HG03469 (cell line): ENCODE results near the gene ST3GAL5.

Source experiments
- ATAC-seq: cut with Tn5 transposase; IDR thresholded peaks from one replicate; pipeline ENCODE4 v1.9.1; 2021; ENCODE audit warnings: mild to moderate bottlenecking, moderate library complexity, moderate number of reproducible peaks; ENCODE audit not compliant: unreplicated experiment

The ST3GAL5 gene

GRCh38 chr2:85917887-85918795 is 29.4 kb upstream of the ST3GAL5 start:
- ATAC-seq = no peak

- ATAC-seq = no peak
These were observed 27.0 kb upstream of the ST3GAL5 start for GRCh38 chr2:85915606-85916303.

- ATAC-seq = no peak
These were observed 26.1 kb upstream of the ST3GAL5 start for GRCh38 chr2:85914922-85915321.

- no peak for ATAC-seq
These were observed 25.4 kb upstream of the ST3GAL5 start for GRCh38 chr2:85913884-85914881.

GRCh38 chr2:85911814-85912692 is 23.3 kb upstream of the ST3GAL5 start:
- ATAC-seq = no peak

GRCh38 chr2:85911097-85911496 is 22.3 kb upstream of the ST3GAL5 start:
- no peak for ATAC-seq

- ATAC-seq = no peak
These were observed 20.2 kb upstream of the ST3GAL5 start for GRCh38 chr2:85909005-85909404.

- no peak for ATAC-seq
These were observed 19.7 kb upstream of the ST3GAL5 start for GRCh38 chr2:85908506-85908905.

GRCh38 chr2:85907671-85908157 is 18.9 kb upstream of the ST3GAL5 start:
- no peak for ATAC-seq

GRCh38 chr2:85906748-85907147 is 18.0 kb upstream of the ST3GAL5 start:
- no peak for ATAC-seq

GRCh38 chr2:85905891-85906290 is 17.1 kb upstream of the ST3GAL5 start:
- no peak for ATAC-seq

GRCh38 chr2:85905187-85905666 is 16.4 kb upstream of the ST3GAL5 start:
- ATAC-seq = no peak

- ATAC-seq = no peak
These were observed 15.1 kb upstream of the ST3GAL5 start for GRCh38 chr2:85903849-85904248.

GRCh38 chr2:85902496-85902895 is 13.7 kb upstream of the ST3GAL5 start:
- ATAC-seq = no peak

- ATAC-seq = no peak
These were observed 12.4 kb upstream of the ST3GAL5 start for GRCh38 chr2:85901155-85901554.

GRCh38 chr2:85900366-85900765 is 11.6 kb upstream of the ST3GAL5 start:
- ATAC-seq = no peak

GRCh38 chr2:85899849-85900248 is 11.1 kb upstream of the ST3GAL5 start:
- ATAC-seq = no peak

GRCh38 chr2:85899284-85899683 is 10.5 kb upstream of the ST3GAL5 start:
- ATAC-seq = no peak

GRCh38 chr2:85898881-85899280 is 10.1 kb upstream of the ST3GAL5 start:
- ATAC-seq = no peak
